ENCODE data around the gene TTC12. TPM values are rescaled to one million over a fixed set of nuclear protein-coding genes. Genes with fewer than 3 reads are reported as not detected.

TTC12 gene
- total and polyA plus RNA-seq, 2 of the 13 experiments (the other 11 are each of a cell fraction or from before 2014, with no cell fraction given) = 5.4 to 11.6 TPM

DNA sequence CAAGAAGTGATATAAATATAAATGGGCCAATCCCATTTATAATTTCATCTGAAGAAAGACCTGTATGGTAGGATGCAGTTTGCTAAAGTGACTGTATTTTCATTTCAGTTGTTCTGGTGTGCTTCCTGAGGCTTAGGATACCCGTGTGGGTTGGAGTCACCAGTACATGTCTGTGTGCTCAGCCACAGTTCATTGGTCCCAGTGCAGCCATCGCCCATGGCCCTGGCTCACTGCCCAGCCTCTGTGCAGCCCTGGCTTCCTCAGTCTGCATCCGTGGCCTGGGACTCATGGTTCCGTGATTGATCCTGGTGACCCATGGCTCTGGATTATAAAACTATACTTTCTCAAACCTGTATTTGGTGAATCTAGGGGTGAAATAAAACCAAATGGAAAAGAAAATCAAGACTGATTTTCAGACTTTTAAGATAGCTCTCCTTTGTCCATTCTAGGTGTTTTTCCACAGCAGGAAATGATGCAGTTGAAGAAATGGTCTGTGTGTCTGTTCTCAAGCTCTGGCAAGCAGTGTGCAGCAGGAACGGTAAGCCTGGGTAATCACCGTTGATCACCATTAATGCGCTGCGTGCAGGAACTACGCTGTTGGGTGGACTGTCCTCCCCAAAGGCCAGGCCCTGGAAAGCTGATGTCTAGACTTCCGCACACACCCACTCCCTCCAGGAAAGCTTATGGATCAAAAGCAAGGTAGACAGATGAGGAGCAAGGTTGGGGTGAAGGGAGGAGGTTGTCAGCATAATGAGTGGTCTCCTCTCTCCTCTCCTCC is 27.2 kb downstream of the TTC12 start (continued):
- TF ChIP-seq ARID4A (CRISPR knock-in tag; IDR thresholded peaks at IDR 0.05; ENCODE audit: borderline replicate concordance) = no peak
- TF ChIP-seq ZNF674 (CRISPR knock-in tag; IDR thresholded peaks at IDR 0.05; ENCODE audit: low read depth) = no peak
- no peak for TF ChIP-seq HNRNPL (IDR thresholded peaks at IDR 0.05; ENCODE audit: low read depth, low read length)
- TF ChIP-seq, protein P1, sequence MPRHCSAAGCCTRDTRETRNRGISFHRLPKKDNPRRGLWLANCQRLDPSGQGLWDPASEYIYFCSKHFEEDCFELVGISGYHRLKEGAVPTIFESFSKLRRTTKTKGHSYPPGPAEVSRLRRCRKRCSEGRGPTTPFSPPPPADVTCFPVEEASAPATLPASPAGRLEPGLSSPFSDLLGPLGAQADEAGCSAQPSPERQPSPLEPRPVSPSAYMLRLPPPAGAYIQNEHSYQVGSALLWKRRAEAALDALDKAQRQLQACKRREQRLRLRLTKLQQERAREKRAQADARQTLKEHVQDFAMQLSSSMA (CRISPR knock-in tag; IDR thresholded peaks at IDR 0.05) = no peak
- TF ChIP-seq ZNF382 (CRISPR knock-in tag; IDR thresholded peaks at IDR 0.05; ENCODE audit: borderline replicate concordance) = no peak
- TF ChIP-seq ZNF703 (CRISPR knock-in tag; IDR thresholded peaks at IDR 0.05; ENCODE audit: borderline replicate concordance) = no peak

DNA sequence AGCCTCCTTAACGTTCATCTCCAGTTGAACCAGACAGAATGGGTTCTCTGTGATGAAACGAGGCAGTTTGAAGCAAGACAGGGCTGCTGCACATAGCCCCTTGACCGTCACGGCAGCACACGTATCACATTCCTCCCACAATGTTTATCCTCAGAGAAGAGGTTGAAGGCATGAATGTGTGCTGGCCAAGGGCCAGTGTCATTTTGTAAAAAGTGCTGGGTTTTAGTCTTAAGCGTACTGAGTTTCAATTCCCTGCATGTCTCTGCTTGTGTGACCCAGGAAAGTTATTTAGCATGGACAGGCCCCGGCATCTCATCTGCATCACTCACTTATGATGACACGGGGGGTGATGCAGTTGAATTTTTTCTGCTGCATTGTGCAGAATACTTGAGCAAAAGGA is 31.6 kb downstream of the TTC12 start:
- no peak overlapping the region for H3K4me2 ChIP-seq (ENCODE audit: low read depth, low read length)
- CTCF ChIA-PET (ENCODE audit: low intra/inter-chr PET ratio, low total read pairs) = no interaction called here
- no TSS peak for BruUV-seq (replicated peaks)
- H3K9me3 ChIP-seq (ENCODE audit: low read length) = no peaks in the 10 kb centered on the region
- intact Hi-C loops (cut with micrococcal nuclease; ENCODE audit: unreplicated experiment) = no loop called here
- H4K20me1 ChIP-seq (ENCODE audit: insufficient read depth, low read length) = no peaks in the 10 kb centered on the region
- H3K4me3 ChIP-seq (replicated peaks in 1 of 3; ENCODE audit: insufficient read depth in 1 of 3, low read depth in 2 of 3, low read length in 3 of 3) = no peak overlapping the region
- TF ChIP-seq DNMT3B (CRISPR knock-in tag; conservative IDR thresholded peaks at IDR 0.05) (no peak), ZNF672 (CRISPR knock-in tag; IDR thresholded peaks at IDR 0.05) (no peak), RELA (CRISPR knock-in tag; IDR thresholded peaks at IDR 0.05) (no peak), ZNF709 (CRISPR knock-in tag; IDR thresholded peaks at IDR 0.05) (no peak), BRF2 (CRISPR knock-in tag; IDR thresholded peaks at IDR 0.05) (no peak), ZNF772 (CRISPR knock-in tag; IDR thresholded peaks at IDR 0.05) (no peak), TEAD2 (CRISPR knock-in tag; IDR thresholded peaks at IDR 0.05) (no peak), MAF1 (CRISPR knock-in tag; IDR thresholded peaks at IDR 0.05; ENCODE audit: borderline replicate concordance) (no peak)
- TF ChIP-seq, protein P2, sequence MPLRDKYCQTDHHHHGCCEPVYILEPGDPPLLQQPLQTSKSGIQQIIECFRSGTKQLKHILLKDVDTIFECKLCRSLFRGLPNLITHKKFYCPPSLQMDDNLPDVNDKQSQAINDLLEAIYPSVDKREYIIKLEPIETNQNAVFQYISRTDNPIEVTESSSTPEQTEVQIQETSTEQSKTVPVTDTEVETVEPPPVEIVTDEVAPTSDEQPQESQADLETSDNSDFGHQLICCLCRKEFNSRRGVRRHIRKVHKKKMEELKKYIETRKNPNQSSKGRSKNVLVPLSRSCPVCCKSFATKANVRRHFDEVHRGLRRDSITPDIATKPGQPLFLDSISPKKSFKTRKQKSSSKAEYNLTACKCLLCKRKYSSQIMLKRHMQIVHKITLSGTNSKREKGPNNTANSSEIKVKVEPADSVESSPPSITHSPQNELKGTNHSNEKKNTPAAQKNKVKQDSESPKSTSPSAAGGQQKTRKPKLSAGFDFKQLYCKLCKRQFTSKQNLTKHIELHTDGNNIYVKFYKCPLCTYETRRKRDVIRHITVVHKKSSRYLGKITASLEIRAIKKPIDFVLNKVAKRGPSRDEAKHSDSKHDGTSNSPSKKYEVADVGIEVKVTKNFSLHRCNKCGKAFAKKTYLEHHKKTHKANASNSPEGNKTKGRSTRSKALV (CRISPR knock-in tag; IDR thresholded peaks at IDR 0.05) = no peak
- H3K9ac ChIP-seq (ENCODE audit: insufficient read depth, low read depth, low read length) = no peak overlapping the region
- H2AFZ ChIP-seq (ENCODE audit: low read length) = no peak overlapping the region
- ATAC-seq (no peak), FAIRE-seq (no peak), DNase-seq (ENCODE audit: low spot score) (no peak)
- no peaks in the 10 kb centered on the region for H3K79me2 ChIP-seq (ENCODE audit: insufficient read depth, low read length)
- H3K27ac ChIP-seq (ENCODE audit: extremely low read length, insufficient read depth, low read length) = no peak overlapping the region
- H3K36me3 ChIP-seq (replicated peaks in 1 of 2; ENCODE audit: control insufficient read depth in 1 of 2, insufficient read depth in 2 of 2, low read length in 2 of 2) = no peaks in the 10 kb centered on the region
- POLR2A ChIA-PET = no interaction called here
- 89% methylated on average over 8 of the region's 8 CpGs for WGBS (ENCODE audit: low lambda C conversion rate)
- in situ Hi-C loops (cut with HindIII; ENCODE audit: extremely low pct_ligation_motif_present, low pct_unique_long_range_greater_than_20kb) = loop anchor here (10.0 kb wide), 1 partner anchor 59 kb away; no protein-coding TSS in a partner anchor
- H3K4me1 ChIP-seq (ENCODE audit: insufficient read depth, low read length) = no peaks in the 10 kb centered on the region
- no peaks in the 10 kb centered on the region for H3K27me3 ChIP-seq (ENCODE audit: control insufficient read depth in 1 of 2, insufficient read depth in 2 of 2, low read length in 2 of 2)

All from HepG2 (cell line).